ENCODE measurements around the gene MAPK12. TPM values are rescaled to one million over a fixed set of nuclear protein-coding genes. Genes with fewer than 3 reads are reported as not detected.

The MAPK12 gene
- total RNA-seq, 1 experiment from 2014 or later, result 86.7 TPM

- TF ChIP-seq CEBPB (IDR thresholded peaks at IDR 0.05; ENCODE audit: low read depth), result no peak
These were observed 33.8 kb downstream of the MAPK12 start (continued) for GRCh38 chr22:50227579-50228215.

DNA sequence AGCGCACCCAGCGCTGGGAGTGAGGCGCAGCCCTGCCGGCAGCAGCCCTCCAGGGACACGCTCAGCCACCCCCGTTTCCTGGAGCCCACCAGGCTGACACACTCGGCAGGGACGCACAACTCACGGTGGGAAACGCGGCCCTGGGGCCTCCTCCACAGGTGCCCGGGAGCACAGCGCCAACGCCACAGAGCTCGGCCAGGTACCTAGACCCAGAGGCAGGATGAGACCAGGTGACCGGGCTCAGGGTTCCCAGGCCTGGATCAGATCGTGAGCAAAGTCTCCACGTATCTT lies 34.7 kb downstream of the MAPK12 start:
- no peaks in the 10 kb centered on the region for H3K9me3 ChIP-seq (ENCODE audit: control insufficient read depth in 1 of 2, insufficient read depth in 1 of 2, low read depth in 1 of 2, low read length in 2 of 2)
- no peaks in the 10 kb centered on the region for H3K9me2 ChIP-seq (ENCODE audit: insufficient read depth)
- H3K79me2 ChIP-seq (ENCODE audit: insufficient read depth, low read length), result peaks cover 6% of the 10 kb centered on the region; the same call in 1 of the 2 replicates
- no peak overlapping the region for H3K9ac ChIP-seq (ENCODE audit: low read length)
- H3K4me1 ChIP-seq (ENCODE audit: control insufficient read depth in 1 of 2, insufficient read depth in 2 of 2, low read length in 2 of 2), result no peaks in the 10 kb centered on the region
- DNase-seq (ENCODE audit: low read depth, low spot score) (no peak), ATAC-seq (no peak)
- no TSS peak for BruUV-seq (replicated peaks)
- no peak overlapping the region for H3K27ac ChIP-seq (ENCODE audit: low read depth, low read length)
- TF ChIP-seq ZNF274 (IDR thresholded peaks at IDR 0.05; ENCODE audit: low read depth, low read length) (no peak), FOSL1 (IDR thresholded peaks at IDR 0.05; ENCODE audit: low read depth) (no peak), SRF (IDR thresholded peaks at IDR 0.05; ENCODE audit: low read depth) (no peak), EZH2phosphoT487 (IDR thresholded peaks at IDR 0.05; ENCODE audit: borderline replicate concordance) (no peak), SIN3A (IDR thresholded peaks at IDR 0.05; ENCODE audit: low read depth) (no peak), POLR2AphosphoS5 (IDR thresholded peaks at IDR 0.05; ENCODE audit: low read depth, low read length) (no peak), JUND (IDR thresholded peaks at IDR 0.05) (no peak), RAD21 (IDR thresholded peaks at IDR 0.05; ENCODE audit: low read depth) (no peak), CEBPB (IDR thresholded peaks at IDR 0.05; ENCODE audit: low read depth) (no peak)
- TF ChIP-seq, protein P1, sequence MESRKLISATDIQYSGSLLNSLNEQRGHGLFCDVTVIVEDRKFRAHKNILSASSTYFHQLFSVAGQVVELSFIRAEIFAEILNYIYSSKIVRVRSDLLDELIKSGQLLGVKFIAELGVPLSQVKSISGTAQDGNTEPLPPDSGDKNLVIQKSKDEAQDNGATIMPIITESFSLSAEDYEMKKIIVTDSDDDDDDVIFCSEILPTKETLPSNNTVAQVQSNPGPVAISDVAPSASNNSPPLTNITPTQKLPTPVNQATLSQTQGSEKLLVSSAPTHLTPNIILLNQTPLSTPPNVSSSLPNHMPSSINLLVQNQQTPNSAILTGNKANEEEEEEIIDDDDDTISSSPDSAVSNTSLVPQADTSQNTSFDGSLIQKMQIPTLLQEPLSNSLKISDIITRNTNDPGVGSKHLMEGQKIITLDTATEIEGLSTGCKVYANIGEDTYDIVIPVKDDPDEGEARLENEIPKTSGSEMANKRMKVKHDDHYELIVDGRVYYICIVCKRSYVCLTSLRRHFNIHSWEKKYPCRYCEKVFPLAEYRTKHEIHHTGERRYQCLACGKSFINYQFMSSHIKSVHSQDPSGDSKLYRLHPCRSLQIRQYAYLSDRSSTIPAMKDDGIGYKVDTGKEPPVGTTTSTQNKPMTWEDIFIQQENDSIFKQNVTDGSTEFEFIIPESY (IDR thresholded peaks at IDR 0.05; ENCODE audit: extremely low read depth, insufficient replicate concordance, low read length), result no peak
- H3K4me3 ChIP-seq (replicated peaks in 1 of 2; ENCODE audit: low read depth in 1 of 2, low read length in 2 of 2), result no peak overlapping the region
- CTCF ChIA-PET, result no interaction called here
- peaks cover 14 to 15% of the 10 kb centered on the region in 2 experiments; a peak in 3 of 4 replicates for H3K36me3 ChIP-seq (ENCODE audit: control insufficient read depth in 1 of 2, insufficient read depth in 2 of 2, low read length in 2 of 2)
- no peaks in the 10 kb centered on the region for H4K20me1 ChIP-seq (ENCODE audit: insufficient read depth)
- RAD21 ChIA-PET (ENCODE audit: low non-redundant PET in 1 of 2, low total read pairs in 2 of 2, uncharacterized antibody in 2 of 2, unreplicated experiment in 2 of 2), result no interaction called here
- H2AFZ ChIP-seq (ENCODE audit: low read depth, low read length, poor library complexity, severe bottlenecking), result no peak overlapping the region
- H3K4me2 ChIP-seq (ENCODE audit: low read length), result no peak overlapping the region
- intact Hi-C loops (cut with micrococcal nuclease), result no loop called here
- H3K27me3 ChIP-seq (ENCODE audit: insufficient read depth, low read length), result no peaks in the 10 kb centered on the region
- POLR2A ChIA-PET, result no interaction called here
